COLO829 (cell line): Measurements from ENCODE around the gene TREM2.

Experiments
- DNase-seq: peaks from one replicate; pipeline ENCODE4 v3.0.0; 2012; ENCODE audit warnings: low spot score

TREM2 gene

GRCh38 chr6:41182069-41183034 lies 19.4 kb upstream of the TREM2 start:
- peak; percentile 76 for DNase-seq

- no peak for DNase-seq
These were observed 18.6 kb upstream of the TREM2 start for GRCh38 chr6:41181566-41181965.

DNA sequence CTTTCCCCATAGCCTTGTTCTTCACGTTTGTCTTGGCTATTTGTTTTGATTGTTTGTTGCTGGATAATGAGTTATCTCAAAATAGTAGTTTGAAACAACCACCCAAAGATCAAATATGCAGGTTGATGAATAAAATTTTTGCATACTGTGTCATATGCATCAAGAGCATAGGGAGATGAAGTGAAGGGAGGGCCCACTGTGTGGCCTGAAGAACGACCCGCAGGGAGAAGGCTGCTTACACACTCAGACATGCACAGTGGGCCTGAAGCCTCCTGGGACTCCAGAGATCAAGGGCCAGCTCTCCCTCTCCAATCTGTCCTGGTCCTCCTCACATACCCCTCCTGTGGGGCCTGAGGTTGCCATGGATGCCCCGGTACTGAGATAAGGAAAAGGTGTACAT lies 16.2 kb upstream of the TREM2 start:
- no peak for DNase-seq

- DNase-seq: no peak
These were observed 14.8 kb upstream of the TREM2 start for GRCh38 chr6:41177695-41178094.

GRCh38 chr6:41177287-41177686 lies 14.4 kb upstream of the TREM2 start:
- no peak for DNase-seq

- no peak for DNase-seq
These were observed 13.3 kb upstream of the TREM2 start for GRCh38 chr6:41176189-41176588.

DNA sequence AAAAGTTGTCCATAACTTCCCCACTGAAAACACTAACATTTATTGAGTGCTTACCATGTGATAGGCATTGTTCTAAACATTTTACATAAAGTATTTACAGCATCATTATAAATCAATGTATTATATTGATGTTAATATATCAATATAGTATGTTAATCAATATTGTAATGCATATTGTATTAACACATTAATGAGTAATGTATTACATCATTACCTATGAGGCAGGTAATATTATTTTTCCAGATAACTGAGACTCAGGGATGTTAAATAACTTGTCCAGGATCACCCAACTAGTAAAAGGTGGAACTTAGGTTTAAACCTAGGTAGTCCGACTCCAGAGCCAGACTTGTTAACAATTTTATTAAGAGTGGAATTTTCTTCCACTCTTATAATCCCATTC lies 12.2 kb upstream of the TREM2 start:
- no peak for DNase-seq

- no peak for DNase-seq
These were observed 11.7 kb upstream of the TREM2 start for GRCh38 chr6:41174610-41175009.

DNA sequence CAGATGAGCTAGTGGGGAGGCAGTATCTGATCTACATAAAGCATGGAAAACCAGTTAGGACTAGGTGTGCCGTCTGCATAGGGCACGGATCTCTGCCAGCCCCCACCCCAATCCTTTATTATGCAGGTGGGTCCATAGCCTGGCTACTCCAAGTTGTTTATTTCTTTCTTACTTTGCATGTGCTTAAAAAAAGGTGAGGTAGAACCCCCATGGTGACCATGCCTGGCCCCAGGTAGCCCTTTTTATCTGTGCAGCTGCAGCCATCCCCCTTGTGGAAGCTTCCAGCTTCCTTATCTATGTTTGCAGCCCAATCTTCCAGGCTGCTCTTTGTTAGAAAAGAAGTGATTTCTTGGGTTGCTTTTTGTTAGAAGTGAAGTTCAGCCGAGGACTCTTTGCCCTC lies 9.0 kb upstream of the TREM2 start:
- DNase-seq: no peak

GRCh38 chr6:41170547-41171160 lies 7.7 kb upstream of the TREM2 start:
- no peak for DNase-seq

- DNase-seq: peak; percentile 15
These were observed 4.5 kb upstream of the TREM2 start for GRCh38 chr6:41167173-41167963.

GRCh38 chr6:41164551-41165120 lies 1.7 kb upstream of the TREM2 start:
- DNase-seq: no peak

GRCh38 chr6:41163419-41163717 lies 452 bp upstream of the TREM2 start:
- DNase-seq: no peak

DNA sequence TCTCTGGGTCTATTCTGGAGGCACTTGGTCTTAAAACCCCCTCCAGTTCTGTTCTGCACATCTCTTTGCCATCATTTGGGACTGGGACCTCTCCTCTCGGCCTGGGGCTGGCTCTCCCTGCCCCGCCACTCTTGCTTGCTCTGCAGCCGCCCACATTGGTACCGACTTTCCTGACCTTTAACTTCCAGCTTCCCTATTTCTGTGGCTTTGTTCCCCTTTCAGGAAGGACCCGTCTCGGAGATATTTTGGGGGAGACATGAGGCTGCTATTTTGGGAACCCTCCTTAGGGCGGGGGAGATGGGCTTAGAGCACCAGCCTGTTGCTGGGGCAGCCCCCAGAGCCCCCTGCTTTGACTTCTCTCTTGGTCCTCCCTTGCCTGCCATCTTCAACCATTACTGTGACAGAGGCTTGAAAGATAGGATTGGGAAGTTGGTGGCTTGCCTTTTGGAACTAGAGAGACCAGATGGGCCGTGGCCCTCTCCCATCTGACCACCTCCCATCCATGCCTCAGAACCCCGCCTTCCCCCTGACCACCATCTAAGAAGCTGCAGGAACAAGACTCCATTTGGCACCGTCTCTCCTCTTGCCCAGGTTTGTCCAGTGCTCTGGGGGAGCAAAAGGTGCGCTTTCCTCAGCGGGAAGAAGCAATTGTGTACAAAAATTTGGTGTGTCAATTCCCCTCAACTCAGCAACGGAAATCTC lies 914 bp downstream of the TREM2 start:
- no peak for DNase-seq

DNA sequence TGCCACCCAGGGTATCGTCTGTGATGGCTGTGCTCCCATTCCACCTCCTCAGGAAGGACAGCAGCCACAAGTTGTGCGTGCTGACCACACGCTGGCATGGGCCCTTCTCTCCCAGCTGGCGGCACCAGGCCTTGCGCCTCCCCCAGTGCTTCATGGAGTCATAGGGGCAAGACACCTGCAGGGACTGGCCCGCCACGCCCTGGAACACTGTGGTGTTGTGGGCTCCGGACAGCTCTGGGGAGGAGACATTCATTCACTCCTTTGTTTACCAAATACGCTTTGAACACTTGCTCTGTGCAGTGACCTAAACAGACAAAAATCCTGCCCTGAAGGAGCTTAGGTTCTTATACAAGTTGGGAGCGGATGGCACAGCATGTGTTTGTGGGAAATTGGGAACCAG lies 1.5 kb downstream of the TREM2 start:
- DNase-seq: no peak

DNA sequence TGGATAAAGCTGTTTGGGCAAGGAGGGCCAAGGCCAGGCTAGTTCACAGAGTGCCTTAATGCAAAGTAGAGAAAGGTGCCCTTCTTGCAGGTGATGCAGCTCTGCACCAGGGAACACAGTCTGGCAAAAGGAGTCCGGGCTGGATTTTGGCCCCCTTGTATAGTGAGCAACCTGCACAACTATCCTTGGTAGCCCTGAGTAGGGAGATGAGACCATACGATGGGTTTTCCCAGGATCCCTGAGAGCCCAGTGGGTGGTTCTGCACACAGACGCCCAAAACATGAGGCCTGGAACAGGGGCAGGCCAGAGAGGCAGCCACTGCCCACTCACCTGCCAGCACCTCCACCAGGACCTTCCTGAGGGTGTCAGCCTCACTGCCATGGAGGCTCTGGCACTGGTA lies 2.0 kb downstream of the TREM2 start:
- DNase-seq: no peak

DNA sequence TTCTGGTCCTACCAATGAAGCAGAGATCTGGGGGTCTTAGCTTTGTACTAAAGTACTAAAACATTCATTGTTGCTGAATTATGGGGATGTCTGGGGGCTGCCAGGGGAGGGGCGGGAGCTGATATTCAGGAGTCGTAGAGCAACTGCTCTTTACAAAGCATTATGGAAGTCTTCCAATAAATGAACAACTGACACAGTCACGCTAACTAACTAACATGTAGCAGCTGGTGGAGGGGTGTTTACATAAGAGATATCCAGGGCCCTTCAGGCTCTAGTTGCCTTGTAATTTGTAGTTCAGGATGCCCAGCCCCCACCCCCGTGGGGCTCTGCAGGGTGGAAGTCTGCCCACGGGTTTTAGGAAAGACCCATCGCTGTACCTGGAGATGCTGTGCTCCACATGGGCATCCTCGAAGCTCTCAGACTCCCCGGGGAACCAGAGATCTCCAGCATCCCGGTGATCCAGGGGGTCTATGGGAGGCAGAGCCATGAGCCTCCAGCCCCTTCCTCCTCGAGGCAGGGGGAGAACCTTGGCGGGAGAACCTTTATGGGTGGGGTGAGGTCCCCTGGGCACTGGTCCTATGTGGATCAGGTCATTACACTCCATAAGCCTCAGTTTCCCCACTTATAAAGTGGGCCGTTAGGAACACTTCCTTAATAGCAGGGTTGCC lies 3.4 kb downstream of the TREM2 start:
- DNase-seq: no peak

GRCh38 chr6:41157323-41157722 lies 5.6 kb downstream of the TREM2 start:
- DNase-seq: no peak

DNA sequence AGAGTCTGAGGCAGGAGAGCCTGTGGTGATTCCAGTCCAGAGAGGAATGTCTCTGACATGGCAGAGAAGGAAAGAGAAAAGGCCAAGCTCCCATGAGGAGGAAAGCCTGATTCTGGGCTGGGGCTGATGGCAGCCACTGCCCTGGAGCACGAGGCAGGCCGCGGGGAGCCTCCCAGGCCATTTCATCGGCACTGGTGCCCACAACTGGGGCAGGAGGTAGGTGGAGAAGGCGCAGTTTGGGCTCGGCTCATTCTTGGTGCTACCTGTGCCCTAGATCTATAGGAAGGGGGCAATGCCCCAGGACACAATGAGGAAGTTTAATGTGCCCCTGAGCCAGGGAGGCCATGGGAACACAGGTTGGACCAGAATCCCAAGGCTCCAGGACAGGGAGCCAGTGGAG lies 6.1 kb downstream of the TREM2 start:
- no peak for DNase-seq

DNA sequence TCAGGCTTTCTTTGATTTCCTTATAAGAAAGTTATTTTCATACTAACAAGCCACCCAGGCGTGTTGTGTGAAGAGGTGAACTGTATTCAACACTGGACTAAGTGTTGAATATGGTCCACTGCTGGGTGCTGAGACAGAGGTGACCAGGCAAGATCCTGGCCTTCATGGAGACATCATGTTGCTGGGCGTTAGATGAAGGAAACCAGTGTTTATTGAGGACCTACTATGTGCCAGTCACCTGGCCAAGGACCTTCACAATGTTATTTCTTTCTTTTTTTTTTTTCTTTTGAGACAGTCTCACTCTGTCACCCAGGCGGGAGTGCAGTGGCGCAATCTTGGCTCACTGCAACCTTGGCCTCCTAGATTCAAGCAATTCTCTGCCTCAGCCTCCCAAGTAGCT lies 6.9 kb downstream of the TREM2 start:
- no peak for DNase-seq

- no peak for DNase-seq
These were observed 7.6 kb downstream of the TREM2 start for GRCh38 chr6:41155132-41155805.
